HepG2 (cell line): ENCODE measurements around the gene CBX5. TPM values are rescaled to one million over a fixed set of nuclear protein-coding genes. Genes with fewer than 3 reads are reported as not detected.

Experiments
- AGO2 ChIP-seq: fragments of 200-400 bp; formaldehyde crosslinking; optimal IDR thresholded peaks from 2 replicates; pipeline ENCODE3; 2017; ENCODE audit warnings: mild to moderate bottlenecking, low read depth, low read length, moderate library complexity
- FOXK1 ChIP-seq: sonication (generic); formaldehyde crosslinking; IDR thresholded peaks from 2 replicates; pipeline ENCODE4 v1.4.0; 2020; ENCODE audit warnings: low read depth, missing genetic modification reagents, borderline replicate concordance
- GATA4 ChIP-seq: sonication (generic); IDR thresholded peaks from 2 replicates; pipeline ENCODE4 v1.6.1; 2016; ENCODE audit warnings: antibody characterized with exemption, low read depth, borderline replicate concordance
- HNF1B ChIP-seq: sonication (generic); formaldehyde crosslinking; IDR thresholded peaks from 2 replicates; pipeline ENCODE4 v1.5.1; 2020; ENCODE audit warnings: mild to moderate bottlenecking, moderate library complexity, missing genetic modification reagents
- MTERF4 ChIP-seq: sonication (generic); formaldehyde crosslinking; IDR thresholded peaks from 2 replicates; pipeline ENCODE4 v1.8.0; 2023; ENCODE audit warnings: mild to moderate bottlenecking, missing genetic modification reagents
- NONO ChIP-seq, 2 experiments: fragments of 450-650 bp in 1 of 2; sonication (generic) in 1 of 2; formaldehyde crosslinking in 1 of 2; IDR thresholded peaks in 1 of 2; conservative IDR thresholded peaks in 1 of 2; 2 replicates each; pipeline versions ENCODE4 v1.6.1 to v1.8.0; 2017 to 2022; ENCODE audit warnings: mild to moderate bottlenecking in 1 of 2, missing genetic modification reagents in 1 of 2, moderate library complexity in 1 of 2
- PBX2 ChIP-seq: IDR thresholded peaks from 2 replicates; pipeline ENCODE4 v1.6.1; 2016; ENCODE audit warnings: control low read depth
- SMARCC2 ChIP-seq: fragments of 450-650 bp; IDR thresholded peaks from 2 replicates; pipeline ENCODE4 v1.6.1; 2017; ENCODE audit warnings: antibody characterized with exemption, mild to moderate bottlenecking
- TFDP1 ChIP-seq: IDR thresholded peaks from 2 replicates; pipeline ENCODE4 v1.6.1; 2016; ENCODE audit warnings: missing compliant biosample characterization, missing genetic modification reagents, borderline replicate concordance
- THAP11 ChIP-seq: IDR thresholded peaks from 2 replicates; pipeline ENCODE4 v1.6.1; 2016; ENCODE audit warnings: missing biosample characterization, missing genetic modification reagents
- ZBTB26 ChIP-seq: IDR thresholded peaks from 2 replicates; pipeline ENCODE4 v1.6.1; 2016; ENCODE audit warnings: missing compliant biosample characterization, missing genetic modification reagents, borderline replicate concordance
- ZBTB37 ChIP-seq: sonication (generic); formaldehyde crosslinking; IDR thresholded peaks from 2 replicates; pipeline ENCODE4 v1.4.0; 2020; ENCODE audit warnings: mild to moderate bottlenecking, missing genetic modification reagents
- ZBTB39 ChIP-seq: sonication (generic); formaldehyde crosslinking; IDR thresholded peaks from 2 replicates; pipeline ENCODE4 v1.5.0; 2020; ENCODE audit warnings: missing genetic modification reagents
- ZNF160 ChIP-seq: sonication (generic); formaldehyde crosslinking; IDR thresholded peaks from 2 replicates; pipeline ENCODE4 v1.8.0; 2022; ENCODE audit warnings: mild to moderate bottlenecking, inconsistent platforms, missing genetic modification reagents
- ZNF17 ChIP-seq: sonication (generic); formaldehyde crosslinking; IDR thresholded peaks from 2 replicates; pipeline ENCODE4 v1.5.0; 2020; ENCODE audit warnings: mild to moderate bottlenecking, missing genetic modification reagents
- ZNF543 ChIP-seq: sonication (generic); formaldehyde crosslinking; IDR thresholded peaks from 2 replicates; pipeline ENCODE4 v1.4.0; 2020; ENCODE audit warnings: mild to moderate bottlenecking, missing genetic modification reagents
- ZNF766 ChIP-seq: sonication (generic); formaldehyde crosslinking; IDR thresholded peaks from 2 replicates; pipeline ENCODE4 v1.5.0; 2020; ENCODE audit warnings: missing genetic modification reagents, borderline replicate concordance
- ZNF841 ChIP-seq: sonication (generic); formaldehyde crosslinking; IDR thresholded peaks from 2 replicates; pipeline ENCODE4 v1.8.1; 2023; ENCODE audit warnings: missing genetic modification reagents, borderline replicate concordance
- polyA plus RNA-seq, 8 experiments: library from polyadenylated mRNA; depleted of rRNA in 3 of 8; stranded (reverse) in 7 of 8; unstranded in 1 of 8; fragments of >200 nt; fragmentation: Illumina TruSeq in 4 of 8; extraction: Trizol in 4 of 8; gene quantifications; 2 replicates each; pipeline versions ENCODE4 v1.2.1 to v1.2.3, GENCODE V29; 2011 to 2016; ENCODE audit warnings: low read depth in 4 of 8, missing spikeins in 1 of 8, mixed read lengths in 1 of 8; ENCODE audit not compliant: insufficient read depth in 1 of 8
- total RNA-seq, 5 experiments: library from RNA; depleted of rRNA; stranded (reverse); fragments of >200 nt; fragmentation: Illumina TruSeq; extraction: Trizol; gene quantifications; 2 replicates each; pipeline ENCODE4 v1.2.3, GENCODE V29; 2016; ENCODE audit warnings: low read depth in 1 of 5

The CBX5 gene
- total and polyA plus RNA-seq, 2 of the 13 experiments (the other 11 are each of a cell fraction or from before 2014, with no cell fraction given): 16.0 to 22.2 TPM

- TF ChIP-seq NONO (IDR thresholded peaks at IDR 0.05) (no peak), NONO (CRISPR knock-in tag; conservative IDR thresholded peaks at IDR 0.05) (peak; percentile 68), ZNF17 (CRISPR knock-in tag) (no peak), AGO2 (peak; percentile 31), ZNF160 (CRISPR knock-in tag) (peak; percentile 47; the same call in 1 of the 2 replicates), ZBTB39 (CRISPR knock-in tag) (no peak), ZBTB26 (no peak; the same call in 1 of the 2 replicates), FOXK1 (CRISPR knock-in tag) (no peak), MTERF4 (CRISPR knock-in tag) (peak; percentile 40; the same call in 1 of the 2 replicates), THAP11 (CRISPR knock-in tag) (peak; percentile 49), SMARCC2 (no peak), HNF1B (peak; percentile 53), GATA4 (no peak), ZBTB37 (CRISPR knock-in tag) (no peak), ZNF543 (no peak), ZNF841 (CRISPR knock-in tag) (no peak), PBX2 (peak; percentile 96), TFDP1 (CRISPR knock-in tag) (peak; percentile 97), ZNF766 (CRISPR knock-in tag) (no peak)
These were observed at the start of gene CBX5 (continued) for GRCh38 chr12:54279632-54280467.
